Hepatocyte (in vitro differentiated cells): ENCODE results near the gene HOXC9. TPM values are rescaled to one million over a fixed set of nuclear protein-coding genes. Genes with fewer than 3 reads are reported as not detected.
A peak's percentile ranks its signal among the peaks of the same experiment; 100 is the strongest.

Source experiments
- DNase-seq: peaks from one replicate; pipeline ENCODE4 v3.0.0-alpha.2; 2016; ENCODE audit warnings: low spot score
- H2AFZ ChIP-seq: fragments of 200-600 bp; sonication (generic); 2 replicates; pipeline ENCODE4 v1.6.0; 2016; ENCODE audit warnings: antibody characterized with exemption, mild to moderate bottlenecking
- H3K27ac ChIP-seq: fragments of 200-600 bp; sonication (generic); 2 replicates; pipeline ENCODE4 v1.5.1; 2016; ENCODE audit warnings: mild to moderate bottlenecking
- H3K27me3 ChIP-seq: fragments of 200-600 bp; sonication (generic); 2 replicates; pipeline ENCODE4 v1.6.1; 2016
- H3K36me3 ChIP-seq: fragments of 200-600 bp; sonication (generic); replicated peaks from 2 replicates; pipeline ENCODE4 v1.5.1; 2016; ENCODE audit warnings: low read depth; ENCODE audit not compliant: insufficient read depth
- H3K4me1 ChIP-seq: fragments of 200-600 bp; sonication (generic); 2 replicates; pipeline ENCODE4 v1.5.1; 2016; ENCODE audit warnings: mild to moderate bottlenecking, moderate library complexity; ENCODE audit not compliant: insufficient read depth
- H3K4me2 ChIP-seq: fragments of 200-600 bp; sonication (generic); 2 replicates; pipeline ENCODE4 v1.6.0; 2016
- H3K4me3 ChIP-seq: fragments of 200-600 bp; sonication (generic); 2 replicates; pipeline ENCODE4 v1.5.1; 2016; ENCODE audit warnings: mild to moderate bottlenecking
- H3K79me2 ChIP-seq: fragments of 200-600 bp; sonication (generic); 2 replicates; pipeline ENCODE4 v1.6.0; 2017; ENCODE audit warnings: mild to moderate bottlenecking
- H3K9me2 ChIP-seq: fragments of 200-600 bp; sonication (generic); replicated peaks from 2 replicates; pipeline ENCODE4 v1.6.0; 2017; ENCODE audit warnings: mild to moderate bottlenecking; ENCODE audit not compliant: insufficient read depth
- H3K9me3 ChIP-seq: fragments of 200-600 bp; sonication (generic); 2 replicates; pipeline ENCODE4 v1.5.1; 2016; ENCODE audit warnings: low read depth, mild to moderate bottlenecking
- H4K20me1 ChIP-seq: fragments of 200-600 bp; sonication (generic); 2 replicates; pipeline ENCODE4 v1.6.0; 2016; ENCODE audit warnings: mild to moderate bottlenecking; ENCODE audit not compliant: insufficient read depth, poor library complexity, severe bottlenecking
- EZH2 ChIP-seq: fragments of 200-600 bp; sonication (generic); IDR thresholded peaks from 2 replicates; pipeline ENCODE4 v1.6.1; 2016; ENCODE audit warnings: antibody characterized with exemption, mild to moderate bottlenecking, borderline replicate concordance
- EZH2phosphoT487 ChIP-seq: fragments of 200-600 bp; sonication (generic); IDR thresholded peaks from one replicate; pipeline ENCODE4 v1.6.1; 2018; ENCODE audit warnings: antibody characterized with exemption, mild to moderate bottlenecking, low read depth, moderate library complexity; ENCODE audit not compliant: unreplicated experiment, severe bottlenecking
- WGBS: methylation state at CpG from one replicate; pipeline ENCODE4 v1.1.6; 2016; ENCODE audit warnings: low lambda C conversion rate; ENCODE audit errors: missing lambda C conversion rate; 5-methylcytosine and 5-hydroxymethylcytosine counted together
- polyA plus RNA-seq: library from polyadenylated mRNA; unstranded; fragments of >200 nt; fragmentation: Nextera tagmentation; extraction: Ambion mirVana; gene quantifications from 2 replicates; pipeline ENCODE4 v1.2.1, GENCODE V29; 2016
- total RNA-seq: library from RNA; depleted of rRNA; stranded (reverse); fragments of >200 nt; gene quantifications from 2 replicates; pipeline ENCODE4 v1.2.3, GENCODE V29; 2014
- TF ChIP-seq, protein P1 (sequence below): fragments of 200-600 bp; sonication (generic); IDR thresholded peaks from 2 replicates; pipeline ENCODE4 v1.5.1; 2016; ENCODE audit warnings: antibody characterized with exemption, mild to moderate bottlenecking; ENCODE audit not compliant: poor library complexity

The HOXC9 gene
- total and polyA plus RNA-seq, 2 experiments from 2014 or later = 0.10 to 4.1 TPM

- Histone ChIP-seq H2AFZ (no peak overlapping the region), H3K27ac (no peak overlapping the region), H3K36me3 (no peaks in the 10 kb centered on the region), H3K9me2 (no peaks in the 10 kb centered on the region), H4K20me1 (no peaks in the 10 kb centered on the region), H3K79me2 (no peaks in the 10 kb centered on the region), H3K4me1 (peaks cover 19% of the 10 kb centered on the region), H3K4me2 (no peak overlapping the region), H3K27me3 (peaks cover 83% of the 10 kb centered on the region), H3K4me3 (no peak overlapping the region), H3K9me3 (no peaks in the 10 kb centered on the region)
- TF ChIP-seq EZH2phosphoT487 (no peak), EZH2 (no peak)
- TF ChIP-seq, protein P1, sequence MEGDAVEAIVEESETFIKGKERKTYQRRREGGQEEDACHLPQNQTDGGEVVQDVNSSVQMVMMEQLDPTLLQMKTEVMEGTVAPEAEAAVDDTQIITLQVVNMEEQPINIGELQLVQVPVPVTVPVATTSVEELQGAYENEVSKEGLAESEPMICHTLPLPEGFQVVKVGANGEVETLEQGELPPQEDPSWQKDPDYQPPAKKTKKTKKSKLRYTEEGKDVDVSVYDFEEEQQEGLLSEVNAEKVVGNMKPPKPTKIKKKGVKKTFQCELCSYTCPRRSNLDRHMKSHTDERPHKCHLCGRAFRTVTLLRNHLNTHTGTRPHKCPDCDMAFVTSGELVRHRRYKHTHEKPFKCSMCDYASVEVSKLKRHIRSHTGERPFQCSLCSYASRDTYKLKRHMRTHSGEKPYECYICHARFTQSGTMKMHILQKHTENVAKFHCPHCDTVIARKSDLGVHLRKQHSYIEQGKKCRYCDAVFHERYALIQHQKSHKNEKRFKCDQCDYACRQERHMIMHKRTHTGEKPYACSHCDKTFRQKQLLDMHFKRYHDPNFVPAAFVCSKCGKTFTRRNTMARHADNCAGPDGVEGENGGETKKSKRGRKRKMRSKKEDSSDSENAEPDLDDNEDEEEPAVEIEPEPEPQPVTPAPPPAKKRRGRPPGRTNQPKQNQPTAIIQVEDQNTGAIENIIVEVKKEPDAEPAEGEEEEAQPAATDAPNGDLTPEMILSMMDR = no peak
- 61% methylated on average over 5 of the region's 5 CpGs for whole genome bisulfite sequencing
- no peak for DNase-seq
Observed at GRCh38 chr12:54038284-54038870, 38.4 kb downstream of the HOXC9 start.

DNA sequence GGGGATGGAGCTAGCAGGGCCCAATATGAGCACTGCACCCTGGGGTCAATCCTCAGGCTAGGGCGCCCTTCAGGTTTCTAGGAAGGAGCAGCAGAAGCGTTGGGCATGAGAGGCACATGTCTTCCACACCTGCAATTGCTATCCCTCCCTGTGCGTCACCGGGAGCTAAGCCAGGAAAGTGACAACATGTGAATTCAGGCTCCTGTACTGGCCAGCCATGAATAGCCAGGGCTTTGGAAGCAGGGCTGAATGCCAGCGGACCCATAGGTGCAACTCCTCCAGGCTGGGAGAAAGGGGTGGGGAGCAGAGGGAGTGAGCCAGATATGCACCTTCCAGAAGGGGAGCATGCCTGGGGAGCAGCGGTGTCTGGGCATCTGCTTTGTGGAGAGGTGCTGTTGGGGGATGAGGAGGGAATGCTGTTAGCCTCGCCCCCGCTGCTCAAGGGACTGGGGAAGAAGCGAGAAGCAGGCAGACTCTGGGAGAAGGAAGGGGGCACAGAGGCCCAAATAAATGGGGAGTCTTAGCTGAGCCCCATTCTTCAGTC is 39.0 kb downstream of the HOXC9 start:
- no peaks in the 10 kb centered on the region for H3K9me3 ChIP-seq
- no peak overlapping the region for H3K27ac ChIP-seq
- peaks cover 14% of the 10 kb centered on the region for H3K4me1 ChIP-seq
- DNase-seq = no peak
- no peak overlapping the region for H2AFZ ChIP-seq
- H3K4me2 ChIP-seq = no peak overlapping the region
- H3K9me2 ChIP-seq = no peaks in the 10 kb centered on the region
- H3K36me3 ChIP-seq = no peaks in the 10 kb centered on the region
- peaks cover 81% of the 10 kb centered on the region for H3K27me3 ChIP-seq
- no peaks in the 10 kb centered on the region for H4K20me1 ChIP-seq
- no peak for TF ChIP-seq EZH2phosphoT487
- no peak for TF ChIP-seq EZH2
- TF ChIP-seq, protein P1 = no peak
- no peak overlapping the region for H3K4me3 ChIP-seq
- WGBS = 41% methylated on average over 9 of the region's 9 CpGs
- H3K79me2 ChIP-seq = no peaks in the 10 kb centered on the region

DNA sequence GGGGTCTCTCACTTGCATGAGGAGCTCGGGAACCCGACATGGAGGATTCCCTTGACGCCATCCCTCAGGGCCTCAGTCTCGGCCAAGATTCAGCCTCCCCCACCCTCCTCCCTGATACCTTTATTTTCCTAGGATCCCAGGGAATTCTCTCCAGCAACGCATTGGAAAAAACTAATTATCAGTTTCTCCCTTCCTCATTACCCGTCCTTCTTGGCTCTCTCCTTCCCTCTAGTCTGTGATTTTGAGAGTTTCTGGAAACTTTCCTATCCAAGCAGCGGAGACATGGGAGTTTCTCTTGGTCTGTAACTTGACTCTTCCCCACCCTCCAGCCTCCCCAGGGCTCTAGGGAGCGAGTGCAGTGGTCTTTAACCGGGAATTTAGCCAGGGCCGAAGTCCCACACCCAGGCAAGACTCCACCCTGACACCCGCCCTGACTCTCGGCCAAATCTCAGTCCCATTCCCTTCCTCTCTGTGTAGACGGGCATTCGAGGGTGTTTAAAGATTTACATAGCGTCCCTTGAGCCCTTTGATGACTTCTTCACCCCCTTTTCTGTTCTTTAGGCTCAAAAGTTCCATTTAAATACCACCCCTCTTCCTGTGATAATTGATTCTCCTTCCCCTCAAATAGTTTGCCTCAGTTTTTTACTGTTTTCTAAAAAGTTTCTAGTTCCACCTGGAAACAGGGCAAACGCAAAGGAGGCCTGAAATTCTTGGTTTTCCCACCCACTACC is 39.6 kb downstream of the HOXC9 start:
- no peaks in the 10 kb centered on the region for H3K36me3 ChIP-seq
- H3K27me3 ChIP-seq = peaks cover 81% of the 10 kb centered on the region
- 23% methylated on average over 16 of the region's 16 CpGs for WGBS
- H3K79me2 ChIP-seq = no peaks in the 10 kb centered on the region
- peaks cover 8% of the 10 kb centered on the region for H3K4me1 ChIP-seq
- H3K4me3 ChIP-seq = no peak overlapping the region
- no peak overlapping the region for H2AFZ ChIP-seq
- no peaks in the 10 kb centered on the region for H3K9me3 ChIP-seq
- H3K27ac ChIP-seq = no peak overlapping the region
- no peak for DNase-seq
- no peaks in the 10 kb centered on the region for H3K9me2 ChIP-seq
- TF ChIP-seq EZH2phosphoT487 = no peak
- no peak for TF ChIP-seq EZH2
- TF ChIP-seq, protein P1 = no peak
- peak overlapping the region; percentile 2 for H3K4me2 ChIP-seq
- H4K20me1 ChIP-seq = no peaks in the 10 kb centered on the region
